ENCODE results near the gene NTM.

Gene NTM

GRCh38 chr11:131662317-131662972 lies 292.0 kb downstream of the NTM start:
- no peak for DNase-seq (ENCODE audit: low spot score)
- TF ChIP-seq, protein P1, sequence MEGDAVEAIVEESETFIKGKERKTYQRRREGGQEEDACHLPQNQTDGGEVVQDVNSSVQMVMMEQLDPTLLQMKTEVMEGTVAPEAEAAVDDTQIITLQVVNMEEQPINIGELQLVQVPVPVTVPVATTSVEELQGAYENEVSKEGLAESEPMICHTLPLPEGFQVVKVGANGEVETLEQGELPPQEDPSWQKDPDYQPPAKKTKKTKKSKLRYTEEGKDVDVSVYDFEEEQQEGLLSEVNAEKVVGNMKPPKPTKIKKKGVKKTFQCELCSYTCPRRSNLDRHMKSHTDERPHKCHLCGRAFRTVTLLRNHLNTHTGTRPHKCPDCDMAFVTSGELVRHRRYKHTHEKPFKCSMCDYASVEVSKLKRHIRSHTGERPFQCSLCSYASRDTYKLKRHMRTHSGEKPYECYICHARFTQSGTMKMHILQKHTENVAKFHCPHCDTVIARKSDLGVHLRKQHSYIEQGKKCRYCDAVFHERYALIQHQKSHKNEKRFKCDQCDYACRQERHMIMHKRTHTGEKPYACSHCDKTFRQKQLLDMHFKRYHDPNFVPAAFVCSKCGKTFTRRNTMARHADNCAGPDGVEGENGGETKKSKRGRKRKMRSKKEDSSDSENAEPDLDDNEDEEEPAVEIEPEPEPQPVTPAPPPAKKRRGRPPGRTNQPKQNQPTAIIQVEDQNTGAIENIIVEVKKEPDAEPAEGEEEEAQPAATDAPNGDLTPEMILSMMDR (IDR thresholded peaks at IDR 0.05; ENCODE audit: extremely low read depth, missing control alignments) = no peak

DNA sequence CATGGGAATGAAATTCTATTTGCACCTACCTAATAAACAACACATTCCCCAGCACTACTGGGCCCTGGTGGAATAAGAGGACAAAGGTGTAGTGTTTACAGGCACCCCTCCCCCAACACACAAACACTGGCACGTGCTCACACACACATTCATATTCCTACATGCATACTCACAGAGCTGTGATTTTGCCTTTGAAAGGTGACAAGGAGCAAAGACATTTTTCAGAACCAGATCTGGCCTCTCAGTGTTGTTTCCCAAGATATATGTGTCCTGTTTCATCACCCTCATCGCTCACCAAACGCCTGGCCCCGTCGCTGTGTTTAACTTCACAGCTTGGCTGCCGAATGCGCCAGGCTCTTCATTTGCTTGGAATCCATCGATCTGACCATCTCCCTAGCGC lies 292.6 kb downstream of the NTM start:
- TF ChIP-seq, protein P1 (IDR thresholded peaks at IDR 0.05; ENCODE audit: extremely low read depth, missing control alignments) = no peak
- no peak for DNase-seq (ENCODE audit: low spot score)

DNA sequence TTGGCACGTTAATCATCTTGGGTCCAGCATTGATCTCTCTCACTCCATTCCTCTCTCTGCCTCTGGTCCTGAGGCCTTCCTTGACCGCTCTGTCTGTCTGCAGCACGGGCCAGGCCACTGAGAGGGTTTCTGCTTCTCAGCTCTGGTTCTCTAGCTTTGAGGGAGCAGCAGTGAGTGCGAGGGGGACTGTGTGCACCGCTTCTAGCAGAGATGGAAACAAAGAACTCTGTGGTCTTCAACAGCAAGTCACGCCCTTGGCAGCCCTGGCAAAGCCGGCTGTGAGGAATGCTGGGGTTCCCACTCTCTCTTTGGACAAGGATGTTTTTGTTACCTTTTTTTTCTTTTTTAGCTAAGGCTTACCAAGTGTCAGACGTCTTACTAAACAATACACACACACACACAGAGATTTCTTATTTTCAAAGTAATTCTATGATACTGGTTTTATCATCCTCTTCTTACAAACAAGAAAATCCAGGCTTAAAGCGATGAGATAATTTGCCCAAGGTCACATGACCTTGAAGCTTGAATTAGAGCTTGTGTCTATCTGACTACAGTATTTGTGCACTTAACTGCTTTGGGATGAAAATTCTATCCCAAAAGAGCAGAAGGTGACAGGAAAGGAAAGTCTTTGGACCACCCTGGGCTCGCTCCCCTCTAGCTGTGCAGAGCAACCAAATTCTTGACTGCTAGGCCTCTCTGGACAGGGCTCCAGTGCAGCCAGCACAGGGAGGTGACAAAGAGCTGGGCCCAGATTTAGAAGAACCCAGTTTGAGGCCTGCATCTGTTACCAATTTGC lies 293.2 kb downstream of the NTM start:
- TF ChIP-seq, protein P1 (IDR thresholded peaks at IDR 0.05; ENCODE audit: extremely low read depth, missing control alignments) = no peak
- no peak for DNase-seq (ENCODE audit: low spot score)

GRCh38 chr11:131664293-131664692 lies 293.9 kb downstream of the NTM start:
- DNase-seq (ENCODE audit: low spot score) = no peak
- TF ChIP-seq, protein P1 (IDR thresholded peaks at IDR 0.05; ENCODE audit: extremely low read depth, missing control alignments) = no peak

GRCh38 chr11:131664816-131665215 lies 294.4 kb downstream of the NTM start:
- DNase-seq (ENCODE audit: low spot score) = no peak
- TF ChIP-seq, protein P1 (IDR thresholded peaks at IDR 0.05; ENCODE audit: extremely low read depth, missing control alignments) = no peak

DNA sequence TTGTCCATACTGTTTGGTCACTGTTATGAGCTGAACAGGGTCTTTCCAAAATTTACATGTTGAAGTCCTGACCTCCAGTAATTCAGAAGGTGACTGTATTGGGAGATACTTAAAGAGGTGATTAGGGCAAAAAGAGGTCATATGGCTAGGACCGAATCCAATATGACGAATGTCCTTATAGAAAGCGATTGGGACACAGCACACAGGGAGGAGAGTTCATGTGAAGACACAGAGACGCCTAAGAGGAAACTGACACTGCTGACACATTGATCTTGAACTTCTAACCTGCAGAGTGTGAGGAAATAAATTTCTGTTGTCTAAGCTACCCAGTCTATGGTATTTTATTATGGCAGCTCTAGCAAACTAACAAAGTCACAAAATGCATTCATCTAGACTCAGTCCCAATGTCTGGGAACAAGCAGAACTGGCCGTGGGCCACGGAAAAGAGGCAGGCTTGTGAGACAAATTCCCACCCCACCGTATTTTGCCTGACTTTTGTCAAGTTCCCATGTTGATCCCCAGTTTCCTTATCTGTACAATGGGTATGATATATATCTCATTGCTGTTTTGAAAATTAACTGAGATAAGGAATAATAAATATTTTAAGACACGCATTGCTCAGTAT lies 295.0 kb downstream of the NTM start:
- TF ChIP-seq, protein P1 (IDR thresholded peaks at IDR 0.05; ENCODE audit: extremely low read depth, missing control alignments) = no peak
- no peak for DNase-seq (ENCODE audit: low spot score)

DNA sequence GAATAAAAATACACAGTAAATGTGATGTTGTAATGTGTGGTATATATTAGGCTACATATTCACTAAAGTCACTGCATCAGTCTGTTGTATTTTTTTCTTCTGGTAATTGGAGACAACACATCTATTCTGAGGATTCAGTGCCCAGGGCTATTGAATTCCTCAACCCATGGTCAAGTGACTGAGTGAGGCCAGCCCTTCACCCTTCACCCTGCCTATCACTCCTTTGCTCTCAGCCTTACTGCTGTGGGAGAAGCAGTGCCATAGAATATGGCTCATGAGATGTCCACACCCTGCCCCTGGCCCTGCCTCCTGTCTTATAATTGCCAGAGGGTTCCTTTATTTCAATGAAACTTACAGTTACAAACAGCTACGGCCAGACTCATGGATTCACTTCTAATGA lies 295.6 kb downstream of the NTM start:
- TF ChIP-seq, protein P1 (IDR thresholded peaks at IDR 0.05; ENCODE audit: extremely low read depth, missing control alignments) = no peak
- DNase-seq (ENCODE audit: low spot score) = no peak
